WTC11 (cell line): ENCODE results near the gene DPF1. TPM values are rescaled to one million over a fixed set of nuclear protein-coding genes. Genes with fewer than 3 reads are reported as not detected.

ENCODE experiments used
- ATF1 ChIP-seq: sonication (generic); formaldehyde crosslinking; IDR thresholded peaks from 2 replicates; pipeline ENCODE4 v1.8.1; 2023; ENCODE audit warnings: mild to moderate bottlenecking, moderate library complexity, missing genetic modification reagents
- CBFB ChIP-seq: sonication (generic); formaldehyde crosslinking; IDR thresholded peaks from 2 replicates; pipeline ENCODE4 v1.8.1; 2022; ENCODE audit warnings: mild to moderate bottlenecking, low read depth, missing genetic modification reagents
- CREM ChIP-seq: sonication (generic); formaldehyde crosslinking; IDR thresholded peaks from 2 replicates; pipeline ENCODE4 v1.8.1; 2022; ENCODE audit warnings: mild to moderate bottlenecking, missing genetic modification reagents, moderate library complexity
- EMX1 ChIP-seq: fragments of 250-450 bp; sonication (Bioruptor Pico); IDR thresholded peaks from 2 replicates; pipeline ENCODE4 v1.8.0; 2021; ENCODE audit warnings: mild to moderate bottlenecking
- ETV6 ChIP-seq: sonication (generic); formaldehyde crosslinking; IDR thresholded peaks from 2 replicates; pipeline ENCODE4 v1.8.1; 2022; ENCODE audit warnings: mild to moderate bottlenecking, missing genetic modification reagents
- FOXK1 ChIP-seq: sonication (generic); formaldehyde crosslinking; IDR thresholded peaks from 2 replicates; pipeline ENCODE4 v1.8.0; 2022; ENCODE audit warnings: mild to moderate bottlenecking, moderate library complexity, missing genetic modification reagents
- GABPB1 ChIP-seq: sonication (generic); formaldehyde crosslinking; IDR thresholded peaks from 2 replicates; pipeline ENCODE4 v1.8.1; 2023; ENCODE audit warnings: mild to moderate bottlenecking, missing genetic modification reagents
- GTF2I ChIP-seq: fragments of 250-450 bp; sonication (Bioruptor Pico); conservative IDR thresholded peaks from 2 replicates; pipeline ENCODE4 v1.4.0; 2021; ENCODE audit warnings: mild to moderate bottlenecking
- KAT7 ChIP-seq: sonication (generic); formaldehyde crosslinking; IDR thresholded peaks from 2 replicates; pipeline ENCODE4 v1.8.1; 2023; ENCODE audit warnings: missing genetic modification reagents, mild to moderate bottlenecking, borderline replicate concordance
- NR2C2 ChIP-seq: sonication (generic); formaldehyde crosslinking; IDR thresholded peaks from 2 replicates; pipeline ENCODE4 v1.8.0; 2022; ENCODE audit warnings: mild to moderate bottlenecking, missing genetic modification reagents
- PRRX2 ChIP-seq: fragments of 250-450 bp; sonication (Bioruptor Pico); IDR thresholded peaks from 2 replicates; pipeline ENCODE4 v1.8.0; 2021; ENCODE audit warnings: mild to moderate bottlenecking
- SMAD4 ChIP-seq: sonication (generic); formaldehyde crosslinking; IDR thresholded peaks from 2 replicates; pipeline ENCODE4 v1.8.0; 2022; ENCODE audit warnings: mild to moderate bottlenecking, missing genetic modification reagents
- SP1 ChIP-seq: sonication (generic); formaldehyde crosslinking; conservative IDR thresholded peaks from 2 replicates; pipeline ENCODE4 v1.8.1; 2022; ENCODE audit warnings: missing genetic modification reagents
- TP53 ChIP-seq: sonication (generic); formaldehyde crosslinking; IDR thresholded peaks from 2 replicates; pipeline ENCODE4 v1.8.1; 2023; ENCODE audit warnings: mild to moderate bottlenecking, missing genetic modification reagents
- ZNF138 ChIP-seq: sonication (generic); formaldehyde crosslinking; conservative IDR thresholded peaks from 2 replicates; pipeline ENCODE4 v1.8.1; 2022; ENCODE audit warnings: mild to moderate bottlenecking, moderate library complexity, missing genetic modification reagents
- ZNF263 ChIP-seq: sonication (generic); formaldehyde crosslinking; IDR thresholded peaks from 2 replicates; pipeline ENCODE4 v1.8.1; 2022; ENCODE audit warnings: low read depth, mild to moderate bottlenecking, moderate library complexity, missing genetic modification reagents
- ZNF396 ChIP-seq: fragments of 250-450 bp; sonication (Bioruptor Pico); IDR thresholded peaks from 2 replicates; pipeline ENCODE4 v1.8.0; 2021; ENCODE audit warnings: mild to moderate bottlenecking, moderate library complexity, borderline replicate concordance
- total RNA-seq: library from RNA; stranded (reverse); gene quantifications from 3 replicates; pipeline ENCODE4 v1.2.3, GENCODE V29; 2021
- TF ChIP-seq, protein P1 (sequence below): sonication (generic); formaldehyde crosslinking; IDR thresholded peaks from 2 replicates; pipeline ENCODE4 v1.8.0; 2022; ENCODE audit warnings: mild to moderate bottlenecking, missing genetic modification reagents
- TF ChIP-seq, protein P2 (sequence below): sonication (generic); formaldehyde crosslinking; IDR thresholded peaks from 2 replicates; pipeline ENCODE4 v1.8.1; 2022; ENCODE audit warnings: low read depth, missing genetic modification reagents, borderline replicate concordance
- TF ChIP-seq, protein P3 (sequence below): sonication (generic); formaldehyde crosslinking; IDR thresholded peaks from 2 replicates; pipeline ENCODE4 v1.8.1; 2022; ENCODE audit warnings: low read depth, mild to moderate bottlenecking, moderate library complexity, missing genetic modification reagents, borderline replicate concordance
- TF ChIP-seq, protein P4 (sequence below): sonication (generic); formaldehyde crosslinking; IDR thresholded peaks from 2 replicates; pipeline ENCODE4 v1.8.1; 2023; ENCODE audit warnings: mild to moderate bottlenecking, missing genetic modification reagents, moderate library complexity
- TF ChIP-seq, protein P5 (sequence below): sonication (generic); formaldehyde crosslinking; IDR thresholded peaks from 2 replicates; pipeline ENCODE4 v1.8.0; 2022; ENCODE audit warnings: missing genetic modification reagents
- TF ChIP-seq, protein P6 (sequence below): sonication (generic); formaldehyde crosslinking; conservative IDR thresholded peaks from 2 replicates; pipeline ENCODE4 v1.8.1; 2022; ENCODE audit warnings: mild to moderate bottlenecking, missing genetic modification reagents
- TF ChIP-seq, protein P7 (sequence below): sonication (generic); formaldehyde crosslinking; IDR thresholded peaks from 2 replicates; pipeline ENCODE4 v1.8.1; 2022; ENCODE audit warnings: mild to moderate bottlenecking, moderate library complexity, missing genetic modification reagents
- TF ChIP-seq, protein P8 (sequence below): sonication (generic); formaldehyde crosslinking; IDR thresholded peaks from 2 replicates; pipeline ENCODE4 v1.8.0; 2023; ENCODE audit warnings: missing genetic modification reagents
- TF ChIP-seq, protein P9 (sequence below): sonication (generic); formaldehyde crosslinking; IDR thresholded peaks from 2 replicates; pipeline ENCODE4 v1.8.1; 2023; ENCODE audit warnings: mild to moderate bottlenecking, moderate library complexity, missing genetic modification reagents
- TF ChIP-seq, protein P10 (sequence below): sonication (generic); formaldehyde crosslinking; IDR thresholded peaks from 2 replicates; pipeline ENCODE4 v1.8.0; 2022; ENCODE audit warnings: mild to moderate bottlenecking, missing genetic modification reagents

DPF1 gene
- total RNA-seq, 1 experiment from 2014 or later = 6.8 TPM

DNA sequence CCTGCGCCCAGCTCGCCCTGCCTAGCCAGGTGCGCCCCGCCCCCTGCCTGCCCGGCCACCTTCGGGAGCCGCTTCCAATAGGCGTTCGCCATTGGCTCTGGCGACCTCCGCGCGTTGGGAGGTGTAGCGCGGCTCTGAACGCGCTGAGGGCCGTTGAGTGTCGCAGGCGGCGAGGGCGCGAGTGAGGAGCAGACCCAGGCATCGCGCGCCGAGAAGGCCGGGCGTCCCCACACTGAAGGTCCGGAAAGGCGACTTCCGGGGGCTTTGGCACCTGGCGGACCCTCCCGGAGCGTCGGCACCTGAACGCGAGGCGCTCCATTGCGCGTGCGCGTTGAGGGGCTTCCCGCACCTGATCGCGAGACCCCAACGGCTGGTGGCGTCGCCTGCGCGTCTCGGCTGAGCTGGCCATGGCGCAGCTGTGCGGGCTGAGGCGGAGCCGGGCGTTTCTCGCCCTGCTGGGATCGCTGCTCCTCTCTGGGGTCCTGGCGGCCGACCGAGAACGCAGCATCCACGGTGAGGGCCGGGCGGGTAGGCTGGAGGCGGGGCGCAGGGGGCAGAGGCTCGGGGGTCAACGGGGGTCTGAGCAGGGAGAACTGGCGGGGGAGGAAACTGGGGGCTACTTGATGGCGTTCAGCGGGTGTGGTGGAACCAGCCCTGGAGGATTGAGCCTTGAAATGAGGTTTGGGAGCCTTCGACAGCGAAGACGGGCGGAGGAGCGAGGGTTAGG lies 40.6 kb upstream of the DPF1 start, which contains the start of gene SPINT2 (continued):
- TF ChIP-seq GABPB1 (CRISPR knock-in tag) (no peak), ZNF138 (CRISPR knock-in tag) (peak; percentile 88), TP53 (CRISPR knock-in tag) (peak; percentile 96), FOXK1 (peak; percentile 83), CREM (CRISPR knock-in tag) (peak; percentile 62; the same call in 1 of the 2 replicates), ETV6 (CRISPR knock-in tag) (peak; percentile 87), KAT7 (CRISPR knock-in tag) (0 out of 2 replicates have a peak, but pooled peaks have one; percentile 16), ATF1 (CRISPR knock-in tag) (no peak), CBFB (peak; percentile 72), SMAD4 (CRISPR knock-in tag) (no peak), EMX1 (CRISPR knock-in tag) (no peak), NR2C2 (CRISPR knock-in tag) (no peak), ZNF396 (CRISPR knock-in tag) (no peak), GTF2I (CRISPR knock-in tag) (no peak), SP1 (peak; percentile 89), PRRX2 (CRISPR knock-in tag) (no peak), ZNF263 (CRISPR knock-in tag) (no peak)
- TF ChIP-seq, protein P1, sequence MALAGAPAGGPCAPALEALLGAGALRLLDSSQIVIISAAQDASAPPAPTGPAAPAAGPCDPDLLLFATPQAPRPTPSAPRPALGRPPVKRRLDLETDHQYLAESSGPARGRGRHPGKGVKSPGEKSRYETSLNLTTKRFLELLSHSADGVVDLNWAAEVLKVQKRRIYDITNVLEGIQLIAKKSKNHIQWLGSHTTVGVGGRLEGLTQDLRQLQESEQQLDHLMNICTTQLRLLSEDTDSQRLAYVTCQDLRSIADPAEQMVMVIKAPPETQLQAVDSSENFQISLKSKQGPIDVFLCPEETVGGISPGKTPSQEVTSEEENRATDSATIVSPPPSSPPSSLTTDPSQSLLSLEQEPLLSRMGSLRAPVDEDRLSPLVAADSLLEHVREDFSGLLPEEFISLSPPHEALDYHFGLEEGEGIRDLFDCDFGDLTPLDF (CRISPR knock-in tag) = peak; percentile 71; the same call in 1 of the 2 replicates
- TF ChIP-seq, protein P2, sequence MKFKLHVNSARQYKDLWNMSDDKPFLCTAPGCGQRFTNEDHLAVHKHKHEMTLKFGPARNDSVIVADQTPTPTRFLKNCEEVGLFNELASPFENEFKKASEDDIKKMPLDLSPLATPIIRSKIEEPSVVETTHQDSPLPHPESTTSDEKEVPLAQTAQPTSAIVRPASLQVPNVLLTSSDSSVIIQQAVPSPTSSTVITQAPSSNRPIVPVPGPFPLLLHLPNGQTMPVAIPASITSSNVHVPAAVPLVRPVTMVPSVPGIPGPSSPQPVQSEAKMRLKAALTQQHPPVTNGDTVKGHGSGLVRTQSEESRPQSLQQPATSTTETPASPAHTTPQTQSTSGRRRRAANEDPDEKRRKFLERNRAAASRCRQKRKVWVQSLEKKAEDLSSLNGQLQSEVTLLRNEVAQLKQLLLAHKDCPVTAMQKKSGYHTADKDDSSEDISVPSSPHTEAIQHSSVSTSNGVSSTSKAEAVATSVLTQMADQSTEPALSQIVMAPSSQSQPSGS = no peak
- TF ChIP-seq, protein P3, sequence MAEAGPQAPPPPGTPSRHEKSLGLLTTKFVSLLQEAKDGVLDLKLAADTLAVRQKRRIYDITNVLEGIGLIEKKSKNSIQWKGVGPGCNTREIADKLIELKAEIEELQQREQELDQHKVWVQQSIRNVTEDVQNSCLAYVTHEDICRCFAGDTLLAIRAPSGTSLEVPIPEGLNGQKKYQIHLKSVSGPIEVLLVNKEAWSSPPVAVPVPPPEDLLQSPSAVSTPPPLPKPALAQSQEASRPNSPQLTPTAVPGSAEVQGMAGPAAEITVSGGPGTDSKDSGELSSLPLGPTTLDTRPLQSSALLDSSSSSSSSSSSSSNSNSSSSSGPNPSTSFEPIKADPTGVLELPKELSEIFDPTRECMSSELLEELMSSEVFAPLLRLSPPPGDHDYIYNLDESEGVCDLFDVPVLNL (CRISPR knock-in tag) = no peak
- TF ChIP-seq, protein P4, sequence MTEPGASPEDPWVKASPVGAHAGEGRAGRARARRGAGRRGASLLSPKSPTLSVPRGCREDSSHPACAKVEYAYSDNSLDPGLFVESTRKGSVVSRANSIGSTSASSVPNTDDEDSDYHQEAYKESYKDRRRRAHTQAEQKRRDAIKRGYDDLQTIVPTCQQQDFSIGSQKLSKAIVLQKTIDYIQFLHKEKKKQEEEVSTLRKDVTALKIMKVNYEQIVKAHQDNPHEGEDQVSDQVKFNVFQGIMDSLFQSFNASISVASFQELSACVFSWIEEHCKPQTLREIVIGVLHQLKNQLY (CRISPR knock-in tag) = no peak
- TF ChIP-seq, protein P5, sequence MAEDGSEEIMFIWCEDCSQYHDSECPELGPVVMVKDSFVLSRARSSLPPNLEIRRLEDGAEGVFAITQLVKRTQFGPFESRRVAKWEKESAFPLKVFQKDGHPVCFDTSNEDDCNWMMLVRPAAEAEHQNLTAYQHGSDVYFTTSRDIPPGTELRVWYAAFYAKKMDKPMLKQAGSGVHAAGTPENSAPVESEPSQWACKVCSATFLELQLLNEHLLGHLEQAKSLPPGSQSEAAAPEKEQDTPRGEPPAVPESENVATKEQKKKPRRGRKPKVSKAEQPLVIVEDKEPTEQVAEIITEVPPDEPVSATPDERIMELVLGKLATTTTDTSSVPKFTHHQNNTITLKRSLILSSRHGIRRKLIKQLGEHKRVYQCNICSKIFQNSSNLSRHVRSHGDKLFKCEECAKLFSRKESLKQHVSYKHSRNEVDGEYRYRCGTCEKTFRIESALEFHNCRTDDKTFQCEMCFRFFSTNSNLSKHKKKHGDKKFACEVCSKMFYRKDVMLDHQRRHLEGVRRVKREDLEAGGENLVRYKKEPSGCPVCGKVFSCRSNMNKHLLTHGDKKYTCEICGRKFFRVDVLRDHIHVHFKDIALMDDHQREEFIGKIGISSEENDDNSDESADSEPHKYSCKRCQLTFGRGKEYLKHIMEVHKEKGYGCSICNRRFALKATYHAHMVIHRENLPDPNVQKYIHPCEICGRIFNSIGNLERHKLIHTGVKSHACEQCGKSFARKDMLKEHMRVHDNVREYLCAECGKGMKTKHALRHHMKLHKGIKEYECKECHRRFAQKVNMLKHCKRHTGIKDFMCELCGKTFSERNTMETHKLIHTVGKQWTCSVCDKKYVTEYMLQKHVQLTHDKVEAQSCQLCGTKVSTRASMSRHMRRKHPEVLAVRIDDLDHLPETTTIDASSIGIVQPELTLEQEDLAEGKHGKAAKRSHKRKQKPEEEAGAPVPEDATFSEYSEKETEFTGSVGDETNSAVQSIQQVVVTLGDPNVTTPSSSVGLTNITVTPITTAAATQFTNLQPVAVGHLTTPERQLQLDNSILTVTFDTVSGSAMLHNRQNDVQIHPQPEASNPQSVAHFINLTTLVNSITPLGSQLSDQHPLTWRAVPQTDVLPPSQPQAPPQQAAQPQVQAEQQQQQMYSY = no peak
- TF ChIP-seq, protein P6, sequence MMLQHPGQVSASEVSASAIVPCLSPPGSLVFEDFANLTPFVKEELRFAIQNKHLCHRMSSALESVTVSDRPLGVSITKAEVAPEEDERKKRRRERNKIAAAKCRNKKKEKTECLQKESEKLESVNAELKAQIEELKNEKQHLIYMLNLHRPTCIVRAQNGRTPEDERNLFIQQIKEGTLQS (CRISPR knock-in tag) = no peak
- TF ChIP-seq, protein P7, sequence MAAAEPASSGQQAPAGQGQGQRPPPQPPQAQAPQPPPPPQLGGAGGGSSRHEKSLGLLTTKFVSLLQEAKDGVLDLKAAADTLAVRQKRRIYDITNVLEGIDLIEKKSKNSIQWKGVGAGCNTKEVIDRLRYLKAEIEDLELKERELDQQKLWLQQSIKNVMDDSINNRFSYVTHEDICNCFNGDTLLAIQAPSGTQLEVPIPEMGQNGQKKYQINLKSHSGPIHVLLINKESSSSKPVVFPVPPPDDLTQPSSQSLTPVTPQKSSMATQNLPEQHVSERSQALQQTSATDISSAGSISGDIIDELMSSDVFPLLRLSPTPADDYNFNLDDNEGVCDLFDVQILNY (CRISPR knock-in tag) = peak; percentile 82
- TF ChIP-seq, protein P8, sequence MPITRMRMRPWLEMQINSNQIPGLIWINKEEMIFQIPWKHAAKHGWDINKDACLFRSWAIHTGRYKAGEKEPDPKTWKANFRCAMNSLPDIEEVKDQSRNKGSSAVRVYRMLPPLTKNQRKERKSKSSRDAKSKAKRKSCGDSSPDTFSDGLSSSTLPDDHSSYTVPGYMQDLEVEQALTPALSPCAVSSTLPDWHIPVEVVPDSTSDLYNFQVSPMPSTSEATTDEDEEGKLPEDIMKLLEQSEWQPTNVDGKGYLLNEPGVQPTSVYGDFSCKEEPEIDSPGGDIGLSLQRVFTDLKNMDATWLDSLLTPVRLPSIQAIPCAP (CRISPR knock-in tag) = no peak
- TF ChIP-seq, protein P9, sequence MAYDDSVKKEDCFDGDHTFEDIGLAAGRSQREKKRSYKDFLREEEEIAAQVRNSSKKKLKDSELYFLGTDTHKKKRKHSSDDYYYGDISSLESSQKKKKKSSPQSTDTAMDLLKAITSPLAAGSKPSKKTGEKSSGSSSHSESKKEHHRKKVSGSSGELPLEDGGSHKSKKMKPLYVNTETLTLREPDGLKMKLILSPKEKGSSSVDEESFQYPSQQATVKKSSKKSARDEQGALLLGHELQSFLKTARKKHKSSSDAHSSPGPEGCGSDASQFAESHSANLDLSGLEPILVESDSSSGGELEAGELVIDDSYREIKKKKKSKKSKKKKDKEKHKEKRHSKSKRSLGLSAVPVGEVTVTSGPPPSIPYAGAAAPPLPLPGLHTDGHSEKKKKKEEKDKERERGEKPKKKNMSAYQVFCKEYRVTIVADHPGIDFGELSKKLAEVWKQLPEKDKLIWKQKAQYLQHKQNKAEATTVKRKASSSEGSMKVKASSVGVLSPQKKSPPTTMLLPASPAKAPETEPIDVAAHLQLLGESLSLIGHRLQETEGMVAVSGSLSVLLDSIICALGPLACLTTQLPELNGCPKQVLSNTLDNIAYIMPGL (CRISPR knock-in tag) = peak; percentile 72
- TF ChIP-seq, protein P10, sequence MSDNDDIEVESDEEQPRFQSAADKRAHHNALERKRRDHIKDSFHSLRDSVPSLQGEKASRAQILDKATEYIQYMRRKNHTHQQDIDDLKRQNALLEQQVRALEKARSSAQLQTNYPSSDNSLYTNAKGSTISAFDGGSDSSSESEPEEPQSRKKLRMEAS (CRISPR knock-in tag) = peak; percentile 95
